Fibroblast of the conjunctiva (primary cell): ENCODE results near the gene PAM16.
"Not testable (repeated sequence)": the region's sequence is repeated elsewhere in the genome, so short reads cannot be mapped to it uniquely, and the experiment has no call there.

Experiments
- DNase-seq: peaks from one replicate; pipeline ENCODE4 v3.0.0-alpha.2; 2010; ENCODE audit warnings: low read depth

The PAM16 gene

DNA sequence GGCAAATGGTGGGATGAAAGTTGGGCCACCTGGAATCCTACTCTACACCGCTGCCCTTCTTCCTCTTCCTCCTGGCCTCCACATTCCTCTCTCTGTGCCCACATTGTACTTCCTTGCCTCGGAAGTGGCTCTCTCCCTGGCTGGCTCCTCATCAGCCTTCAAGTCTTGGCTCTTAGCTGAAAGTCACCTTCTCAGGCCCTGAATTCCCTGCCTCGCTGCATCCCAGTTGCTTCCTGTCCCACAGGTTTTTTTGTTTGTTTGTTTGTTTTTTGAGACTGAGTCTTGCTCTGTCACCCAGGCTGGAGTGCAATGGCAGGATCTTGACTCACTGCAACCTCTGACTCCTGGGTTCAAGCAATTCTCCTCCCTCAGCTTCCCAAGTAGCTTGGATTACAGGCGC is 2.6 kb upstream of the PAM16 start:
- DNase-seq = no peak

DNA sequence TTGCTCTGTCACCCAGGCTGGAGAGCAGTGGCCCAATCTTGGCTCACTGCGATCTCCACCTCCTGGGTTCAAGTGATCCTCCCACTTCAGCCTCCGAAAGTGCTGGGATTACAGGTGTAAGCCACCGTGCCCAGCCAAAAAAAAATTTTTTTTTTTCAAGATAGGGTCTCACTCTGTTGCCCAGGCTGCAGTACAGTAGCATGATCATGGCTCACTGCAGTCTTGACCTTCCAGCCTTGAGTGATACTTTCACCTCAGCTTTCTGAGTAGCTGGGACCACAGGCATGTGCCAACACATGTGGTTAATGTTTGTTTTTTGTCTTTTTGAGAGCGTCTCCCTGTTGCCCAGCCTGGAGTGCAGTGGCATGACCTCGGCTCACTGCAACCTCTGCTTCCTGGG is 1.7 kb upstream of the PAM16 start:
- no peak for DNase-seq

DNA sequence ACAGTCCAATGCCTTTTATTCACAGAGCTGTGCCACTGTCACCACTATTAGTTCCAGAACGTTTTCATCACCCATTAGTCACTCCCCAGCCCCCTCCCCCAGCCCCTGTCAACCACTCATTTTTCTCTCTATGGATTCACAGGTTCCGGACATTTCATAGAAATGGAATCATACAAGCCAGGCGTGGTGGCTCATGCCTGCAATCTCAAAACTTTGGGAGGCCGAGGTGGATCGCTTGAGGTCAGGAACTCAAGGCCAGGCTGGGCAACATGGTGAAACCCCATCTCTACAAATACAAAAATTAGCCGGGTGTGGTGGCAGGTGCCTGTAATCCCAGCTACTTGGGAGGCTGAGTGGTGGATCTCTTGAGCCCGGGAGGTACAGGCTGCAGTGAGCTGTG is 759 bp upstream of the PAM16 start:
- no peak for DNase-seq

DNA sequence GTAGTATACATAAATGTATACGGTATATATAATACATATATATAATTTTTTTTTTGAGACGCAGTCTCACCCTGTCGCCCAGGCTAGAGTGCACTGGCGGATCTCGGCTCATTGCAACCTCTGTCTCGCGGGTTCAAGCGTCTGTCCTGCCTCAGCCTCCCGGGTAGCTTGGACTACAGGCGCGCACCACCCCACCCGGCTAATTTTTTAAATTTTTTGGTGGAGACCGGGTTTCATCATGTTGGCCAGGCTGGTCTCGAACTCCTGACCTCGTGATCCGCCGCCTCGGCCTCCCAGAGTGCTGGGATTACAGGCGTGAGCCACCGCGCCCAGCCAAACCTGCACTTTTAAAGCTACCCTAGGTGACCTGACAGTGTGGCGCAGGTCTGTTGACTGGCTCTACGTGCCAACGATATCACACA is 745 bp downstream of the PAM16 start:
- DNase-seq = no peak

DNA sequence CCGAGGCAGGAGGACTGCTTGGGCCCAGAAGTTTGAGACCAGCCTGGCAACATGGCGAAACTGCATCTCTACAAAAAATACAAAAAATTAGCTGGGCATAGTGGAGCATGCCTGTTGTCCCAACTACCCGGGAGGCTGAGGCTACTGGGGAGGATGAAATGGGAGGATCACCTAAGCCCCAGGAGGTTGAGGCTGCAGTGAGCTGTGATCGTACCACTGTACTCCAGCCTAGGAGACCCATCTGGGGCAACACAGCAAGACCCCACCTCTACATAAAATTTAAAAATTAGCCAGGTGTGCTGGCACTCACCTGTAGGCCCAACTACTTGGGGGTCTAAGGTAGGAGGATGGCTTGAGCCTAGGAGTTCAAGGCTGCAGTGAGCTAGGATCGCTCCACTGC is 1.8 kb downstream of the PAM16 start:
- no peak for DNase-seq

DNA sequence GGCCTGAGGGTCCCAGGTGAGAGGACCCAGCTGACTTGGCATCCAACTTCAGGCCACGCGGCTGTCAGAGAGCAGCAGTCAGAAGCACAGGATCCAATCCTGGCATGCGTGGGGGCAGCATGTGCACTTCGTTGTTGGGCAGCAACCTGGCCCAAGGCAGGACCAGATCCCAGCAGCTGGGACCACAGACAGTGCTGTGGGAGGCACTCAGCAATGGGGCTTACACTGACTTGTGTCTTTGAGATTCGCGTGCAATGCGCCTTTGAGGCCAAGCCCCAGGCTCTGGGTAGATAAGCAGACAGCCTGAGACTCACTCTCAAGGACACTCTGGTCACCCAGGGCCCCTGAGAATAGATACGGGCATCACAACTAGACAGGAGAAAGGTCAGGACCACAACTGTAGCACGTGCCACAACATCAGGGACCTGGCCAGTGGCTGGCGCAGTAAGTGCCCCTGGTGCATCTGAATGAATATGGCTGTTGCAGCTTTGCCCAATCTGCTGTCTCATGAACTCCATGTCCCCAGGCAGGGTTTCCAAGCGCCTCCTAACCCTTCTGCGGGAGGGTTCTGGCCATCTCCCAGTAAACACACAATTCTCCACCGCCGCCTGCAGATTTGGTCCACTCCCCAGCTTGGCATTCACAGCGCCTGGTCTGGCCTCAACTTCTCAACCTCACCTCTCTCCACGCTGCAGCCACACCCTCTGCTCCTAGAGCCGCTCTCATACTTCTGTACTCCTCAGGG is 3.2 kb downstream of the PAM16 start:
- DNase-seq = no peak

DNA sequence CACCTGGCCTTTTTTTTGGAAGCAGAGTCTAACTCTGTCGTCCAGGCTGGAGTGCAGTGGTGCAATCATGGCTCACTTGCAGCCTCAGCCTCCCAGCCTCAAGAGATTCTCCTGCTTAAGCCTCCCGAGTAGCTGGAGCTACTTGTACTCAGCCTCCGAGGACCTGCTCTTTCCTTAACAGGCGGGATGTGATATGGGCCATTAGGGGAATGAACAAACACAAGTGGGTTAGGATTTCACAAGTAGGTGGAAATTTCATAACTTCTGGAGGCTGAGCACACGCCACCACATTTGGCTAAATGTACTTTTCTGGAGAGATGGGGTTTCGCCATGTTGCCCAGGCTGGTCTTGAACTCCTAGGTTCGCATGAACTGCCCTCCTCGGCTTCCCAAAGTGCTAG is 4.1 kb downstream of the PAM16 start:
- DNase-seq = no peak

DNA sequence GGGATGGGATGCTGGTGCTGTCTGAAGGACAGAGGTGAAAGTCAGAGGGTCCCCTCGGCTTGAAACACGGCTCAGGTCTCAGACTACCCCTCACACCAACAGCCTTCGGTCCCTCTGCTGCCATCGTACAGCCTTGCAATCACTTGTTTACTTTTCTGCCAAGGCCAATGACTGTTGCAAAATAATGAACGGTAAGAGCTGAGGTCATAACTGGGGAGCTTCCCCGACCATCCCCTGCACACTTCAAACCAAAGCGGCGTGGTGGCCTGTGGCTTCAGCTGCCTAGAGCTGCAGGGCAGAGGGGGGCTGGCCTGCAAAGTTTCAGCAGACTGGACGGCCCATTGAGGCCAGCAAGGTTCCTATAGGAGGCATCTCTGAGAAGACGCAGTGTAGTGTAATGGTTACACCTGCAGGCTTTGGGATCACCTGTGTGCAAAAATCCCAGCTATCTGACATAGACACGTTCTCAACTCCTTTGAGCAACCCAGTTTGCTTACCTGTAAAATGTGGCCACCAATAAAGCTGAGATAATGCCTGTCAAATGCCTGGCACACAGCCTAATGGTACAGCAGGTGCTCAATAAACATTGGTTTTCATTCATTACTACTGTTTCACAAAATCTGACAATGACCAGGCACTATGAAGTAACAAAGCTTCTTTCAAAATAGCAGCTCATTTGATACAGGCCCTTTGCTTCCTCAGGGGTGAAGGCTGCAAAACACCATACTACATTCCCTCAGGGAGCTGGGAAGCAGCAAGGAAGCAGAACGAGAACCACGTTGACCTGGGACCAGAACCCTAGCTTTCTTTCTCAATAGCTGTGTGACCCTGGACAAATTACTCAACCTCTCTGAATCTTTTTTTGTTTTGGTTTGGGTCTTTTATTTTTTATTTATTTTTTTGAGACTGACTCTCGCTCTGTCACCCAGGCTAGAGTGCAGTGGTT is 5.0 kb downstream of the PAM16 start:
- no peak for DNase-seq

DNA sequence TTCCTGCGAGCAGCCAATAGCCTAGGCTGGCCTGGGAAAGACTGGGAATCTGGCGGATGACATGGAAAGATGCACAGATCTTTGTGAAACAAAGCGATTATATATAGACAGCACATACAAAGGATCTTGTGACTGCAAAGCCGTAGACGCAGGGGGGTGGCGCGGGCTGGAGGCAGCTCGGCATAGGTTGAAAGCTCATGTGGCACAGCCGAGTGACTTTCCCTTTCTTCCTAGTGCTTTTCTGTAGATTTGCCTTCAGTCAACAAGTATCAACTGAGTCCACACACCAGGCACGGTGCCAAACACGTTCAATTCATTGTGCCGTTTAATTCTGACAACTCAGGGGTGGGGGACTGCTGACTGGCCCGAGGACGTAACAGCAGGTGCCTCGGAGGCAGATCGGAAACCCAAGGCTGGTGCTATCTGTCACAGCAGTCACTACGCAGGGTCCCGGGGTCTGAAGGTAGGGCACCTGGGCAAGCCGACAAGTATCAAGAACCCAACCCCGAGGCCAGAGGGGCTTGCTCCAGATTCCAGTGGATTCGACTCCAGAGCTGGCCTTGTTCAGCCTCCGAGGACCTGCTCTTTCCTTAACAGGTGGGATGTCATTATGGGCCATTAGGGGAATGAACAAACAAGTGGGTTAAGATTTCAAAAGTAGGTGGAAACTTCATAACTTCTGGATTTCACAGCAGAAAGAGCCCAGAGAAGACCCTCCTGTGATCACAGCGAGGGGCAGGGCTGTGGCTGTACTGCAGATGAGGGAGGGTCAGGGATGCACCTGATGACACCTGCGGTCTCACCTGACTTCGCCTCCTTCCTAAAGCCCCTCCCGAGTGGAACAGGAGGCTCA is 5.9 kb downstream of the PAM16 start:
- DNase-seq = no peak

DNA sequence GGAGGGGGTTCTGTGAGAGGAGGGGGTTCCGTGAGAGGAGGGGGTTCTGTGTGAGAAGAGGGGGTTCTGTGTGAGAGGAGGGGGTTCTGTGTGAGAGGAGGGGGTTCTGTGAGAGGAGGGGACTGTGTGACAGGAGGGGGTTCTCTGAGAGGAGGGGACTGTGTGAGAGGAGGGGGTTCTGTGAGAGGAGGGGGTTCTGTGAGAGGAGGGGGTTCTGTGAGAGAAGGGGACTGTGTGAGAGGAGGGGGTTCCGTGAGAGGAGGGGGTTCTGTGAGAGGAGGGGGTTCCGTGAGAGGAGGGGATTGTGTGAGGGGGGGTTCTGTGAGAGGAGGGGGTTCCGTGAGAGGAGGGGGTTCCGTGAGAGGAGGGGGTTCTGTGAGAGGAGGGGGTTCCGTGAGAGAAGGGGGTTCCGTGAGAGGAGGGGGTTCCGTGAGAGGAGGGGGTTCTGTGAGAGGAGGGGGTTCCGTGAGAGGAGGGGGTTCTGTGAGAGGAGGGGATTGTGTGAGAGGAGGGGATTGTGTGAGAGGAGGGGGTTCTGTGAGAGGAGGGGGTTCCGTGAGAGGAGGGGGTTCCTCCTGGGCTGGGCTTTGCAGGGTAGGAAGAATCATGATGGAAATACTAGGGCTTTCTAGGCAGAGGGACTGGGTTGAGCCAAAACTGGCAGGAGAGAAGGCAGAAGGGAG is 6.7 kb downstream of the PAM16 start:
- not testable (repeated sequence) for DNase-seq

DNA sequence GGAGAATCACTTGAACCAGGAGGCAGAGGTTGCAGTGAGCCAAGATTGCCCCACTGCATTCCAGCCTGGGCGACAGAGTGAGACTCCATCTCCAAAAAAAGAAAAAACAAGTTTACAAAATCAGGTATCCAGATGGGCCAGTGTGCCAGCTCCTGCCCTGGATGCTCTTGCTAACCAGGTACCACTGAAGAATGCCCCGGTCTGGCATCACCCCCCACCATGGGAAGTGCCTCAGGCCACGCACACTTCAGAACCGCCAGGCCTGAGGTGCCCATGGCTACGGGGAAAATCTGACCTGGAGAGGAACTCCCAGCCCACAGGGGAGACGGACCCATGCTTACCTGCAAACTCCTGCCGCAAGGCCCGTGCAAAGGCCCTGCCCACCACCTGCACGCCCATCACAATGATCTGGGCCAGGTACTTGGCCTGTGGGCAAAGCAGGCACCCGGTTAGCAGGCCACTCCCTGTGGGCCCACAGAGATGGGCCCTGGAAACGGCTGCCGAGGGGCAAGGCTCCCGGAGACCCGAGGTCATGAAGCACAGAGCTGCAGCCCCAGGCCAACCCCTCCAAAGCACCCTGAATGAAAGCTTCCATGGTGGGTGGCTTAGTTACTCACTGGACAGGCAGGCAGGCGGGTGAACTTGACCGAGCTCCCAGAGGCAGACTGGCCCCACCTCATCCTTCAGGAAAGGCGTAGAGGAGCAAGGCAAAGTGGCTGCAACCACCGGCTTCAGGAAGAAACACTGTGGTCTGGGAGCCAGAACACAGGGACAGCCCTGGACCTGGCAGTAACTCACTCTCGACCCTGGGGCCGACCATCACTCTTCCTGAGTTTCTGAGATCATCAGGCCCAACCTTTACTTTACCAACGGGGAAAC is 8.0 kb downstream of the PAM16 start:
- no peak for DNase-seq

DNA sequence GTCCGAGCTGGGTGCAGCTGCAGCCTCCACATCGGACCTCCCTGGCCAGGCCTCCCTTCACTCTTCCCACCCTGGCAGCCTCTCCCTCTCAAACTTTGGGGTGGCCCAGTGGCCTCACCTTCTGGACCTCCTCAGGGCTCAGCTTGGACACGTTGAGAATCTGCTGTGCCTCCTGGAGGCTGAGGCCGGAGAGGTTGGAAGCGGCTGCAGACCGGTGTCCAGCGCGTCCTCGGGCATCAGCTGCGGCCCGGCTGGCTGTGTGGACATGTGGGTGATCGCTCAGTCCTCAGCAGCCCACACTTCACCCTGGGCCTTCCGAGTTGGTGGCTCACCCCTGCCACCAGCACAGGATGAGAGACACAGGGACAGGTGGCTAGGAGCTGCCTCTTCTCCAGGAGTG is 9.9 kb downstream of the PAM16 start:
- DNase-seq = no peak

DNA sequence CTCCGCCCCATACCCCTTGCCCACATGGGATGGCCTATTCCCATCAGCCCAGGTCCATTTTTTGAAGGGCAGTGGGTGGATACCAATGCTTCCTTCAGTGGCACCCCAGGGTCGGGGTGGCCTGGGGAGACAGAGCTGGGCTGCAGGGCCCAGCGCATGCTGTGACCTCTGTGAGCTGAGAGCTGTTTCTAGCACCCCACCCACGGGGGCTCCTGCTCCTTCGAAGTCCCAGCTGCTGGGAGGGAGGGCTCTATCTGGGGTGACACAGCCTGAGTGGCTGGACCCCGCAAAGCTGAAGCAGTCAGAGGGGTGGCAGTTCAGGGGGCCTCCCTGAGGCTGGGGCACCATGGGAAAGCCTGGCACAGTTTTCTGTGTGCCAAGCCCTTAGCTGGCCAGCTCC is 10.7 kb downstream of the PAM16 start:
- no peak for DNase-seq

DNA sequence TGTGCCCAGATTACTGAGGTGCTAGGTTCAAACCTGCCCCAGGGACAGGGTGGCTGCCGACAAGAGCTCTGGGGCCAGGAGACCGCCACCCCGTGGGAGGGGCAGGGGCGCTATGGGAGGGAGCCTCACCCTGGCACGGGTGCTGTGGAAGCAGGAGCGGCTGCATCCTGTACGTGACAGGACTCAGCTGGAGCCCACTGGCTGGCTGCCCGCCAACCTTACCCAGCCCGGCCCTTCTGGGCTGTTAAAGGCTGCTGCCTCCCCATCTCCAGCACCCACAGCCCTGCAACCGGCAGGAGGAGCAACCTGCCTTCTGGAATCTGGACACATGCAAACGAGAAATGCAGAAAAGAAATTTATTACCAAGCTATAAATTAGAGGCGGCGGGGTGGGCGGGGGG is 11.2 kb downstream of the PAM16 start:
- no peak for DNase-seq

DNA sequence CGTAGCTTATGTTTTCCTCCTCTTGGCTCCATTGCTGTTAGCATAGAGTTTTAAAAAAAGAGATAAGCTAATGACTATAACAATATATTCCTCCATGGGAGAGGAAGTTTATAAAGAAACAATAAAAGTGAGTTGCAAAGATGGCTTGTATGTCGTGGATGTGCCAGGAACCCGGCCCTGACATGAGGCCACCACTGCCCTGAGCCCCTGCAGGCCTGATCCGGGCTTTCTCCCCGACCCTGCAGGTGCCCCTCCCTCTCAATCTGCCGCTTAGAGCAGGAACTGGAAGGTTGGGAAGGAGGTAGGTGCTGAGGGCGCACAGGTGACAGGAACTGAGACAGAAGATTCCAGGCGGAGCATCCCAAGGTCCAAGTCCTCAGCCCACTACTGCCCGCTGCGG is 11.7 kb downstream of the PAM16 start:
- DNase-seq = no peak

DNA sequence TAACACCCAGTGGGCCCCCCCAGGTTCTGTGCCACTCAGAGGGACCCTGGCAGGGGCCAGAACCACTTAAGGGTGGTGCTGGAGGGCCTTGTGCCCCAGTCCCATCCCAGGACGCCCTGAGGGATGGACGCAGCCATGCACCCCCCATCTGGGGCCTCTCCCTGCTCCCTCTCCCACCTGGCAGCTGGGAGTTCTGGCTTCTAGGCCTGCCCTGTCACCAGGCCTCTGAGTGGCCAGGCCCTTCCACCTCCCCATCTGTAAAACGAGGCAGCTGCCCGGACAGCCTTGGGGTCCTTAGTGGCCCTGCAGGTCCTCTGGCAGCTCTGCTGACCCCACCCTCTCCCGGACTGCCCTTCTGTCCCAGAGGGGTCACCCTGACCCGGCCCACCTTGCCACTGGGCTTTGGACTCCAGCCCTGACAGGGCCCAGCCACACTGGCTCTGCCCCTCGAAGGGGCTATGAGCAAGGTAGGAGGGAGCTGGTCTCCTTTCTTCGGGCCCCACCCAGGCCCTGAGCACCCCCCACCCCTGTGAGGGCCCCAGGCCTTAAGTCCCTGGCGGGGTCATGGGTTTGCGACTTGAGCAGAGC is 12.3 kb downstream of the PAM16 start:
- DNase-seq = no peak

DNA sequence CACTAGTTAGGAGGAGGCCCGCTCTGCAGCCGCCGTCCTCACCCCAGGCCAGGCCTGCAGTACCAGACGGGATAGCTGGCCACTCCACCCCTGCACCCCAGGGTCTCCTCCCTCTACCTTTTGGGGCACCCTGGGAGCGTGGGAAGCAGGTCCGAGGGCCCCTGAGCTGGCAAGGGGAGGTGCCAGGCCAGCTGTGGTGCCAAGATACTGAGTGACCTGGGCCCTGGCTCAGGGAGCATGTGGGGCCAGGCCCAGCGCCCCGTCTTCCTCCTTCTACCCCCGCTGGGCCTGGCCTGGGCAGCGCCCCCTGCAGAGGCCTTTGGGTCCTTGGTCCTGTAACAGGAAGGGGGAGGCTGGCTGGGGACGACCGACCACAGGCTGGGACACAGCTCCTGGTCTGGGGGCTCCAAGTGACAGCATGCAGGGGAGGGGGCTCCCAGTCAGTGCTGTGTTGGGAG is 13.0 kb downstream of the PAM16 start:
- DNase-seq = no peak

DNA sequence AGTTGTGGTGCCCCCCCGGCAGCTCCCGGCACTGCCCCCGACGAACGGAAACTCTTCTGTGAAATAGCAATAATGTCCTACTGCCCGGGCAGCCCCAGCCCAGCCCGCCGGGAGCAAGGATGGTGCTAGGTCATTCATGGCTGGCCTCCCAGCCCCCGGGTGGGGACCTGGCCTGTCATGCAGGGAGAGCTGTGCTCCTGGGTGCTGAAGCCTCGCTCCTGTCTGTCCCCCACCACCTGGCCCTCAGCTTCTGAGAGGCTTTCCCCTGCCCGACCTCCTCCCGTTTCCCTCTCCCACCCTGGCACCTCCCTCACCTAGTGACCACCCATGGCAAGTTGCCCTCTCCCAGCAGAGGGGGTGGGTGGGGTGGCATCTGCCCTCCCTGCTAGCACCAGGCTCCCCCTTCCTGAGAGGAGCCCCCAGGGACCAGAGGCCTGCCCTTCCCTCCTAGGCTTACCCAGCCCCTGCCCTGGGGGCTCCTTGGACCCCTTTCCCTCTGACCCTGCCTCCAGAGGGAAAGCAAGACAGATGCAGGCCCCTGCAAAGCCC is 13.5 kb downstream of the PAM16 start:
- no peak for DNase-seq

DNA sequence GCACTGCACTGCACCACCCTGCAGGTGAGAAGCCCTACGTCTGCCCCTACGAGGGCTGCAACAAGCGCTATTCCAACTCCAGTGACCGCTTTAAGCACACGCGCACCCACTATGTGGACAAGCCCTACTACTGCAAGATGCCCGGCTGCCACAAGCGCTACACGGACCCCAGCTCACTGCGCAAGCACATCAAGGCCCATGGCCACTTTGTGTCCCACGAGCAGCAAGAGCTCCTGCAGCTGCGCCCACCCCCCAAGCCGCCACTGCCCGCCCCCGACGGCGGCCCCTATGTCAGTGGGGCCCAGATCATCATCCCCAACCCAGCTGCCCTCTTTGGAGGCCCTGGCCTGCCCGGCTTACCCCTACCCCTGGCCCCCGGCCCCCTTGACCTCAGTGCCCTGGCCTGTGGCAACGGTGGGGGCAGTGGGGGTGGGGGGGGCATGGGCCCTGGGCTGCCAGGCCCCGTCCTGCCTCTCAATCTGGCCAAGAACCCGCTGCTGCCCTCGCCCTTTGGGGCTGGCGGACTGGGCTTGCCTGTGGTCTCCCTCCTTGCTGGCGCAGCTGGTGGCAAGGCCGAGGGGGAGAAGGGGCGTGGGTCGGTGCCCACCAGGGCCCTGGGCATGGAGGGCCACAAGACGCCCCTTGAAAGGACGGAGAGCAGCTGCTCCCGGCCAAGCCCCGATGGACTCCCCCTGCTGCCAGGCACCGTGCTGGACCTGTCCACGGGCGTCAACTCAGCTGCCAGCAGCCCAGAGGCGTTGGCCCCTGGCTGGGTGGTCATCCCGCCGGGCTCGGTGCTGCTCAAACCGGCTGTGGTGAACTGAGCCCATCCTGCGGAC is 14.2 kb downstream of the PAM16 start:
- no peak for DNase-seq
